GM18858 (cell line): ENCODE results near the gene MTHFSD.

Experiments used
- ATAC-seq: cut with Tn5 transposase; IDR thresholded peaks from one replicate; pipeline ENCODE4 v1.9.1; 2021; ENCODE audit not compliant: unreplicated experiment

MTHFSD gene

GRCh38 chr16:86530251-86531190 lies 24.5 kb downstream of the MTHFSD start:
- ATAC-seq = no peak

GRCh38 chr16:86529160-86529559 lies 25.9 kb downstream of the MTHFSD start:
- ATAC-seq = no peak

GRCh38 chr16:86528061-86528929 lies 26.7 kb downstream of the MTHFSD start:
- ATAC-seq = no peak

GRCh38 chr16:86527366-86527765 lies 27.7 kb downstream of the MTHFSD start:
- ATAC-seq = no peak

- ATAC-seq = no peak
These were observed 29.3 kb downstream of the MTHFSD start for GRCh38 chr16:86525696-86526095.

- no peak for ATAC-seq
These were observed 31.0 kb downstream of the MTHFSD start for GRCh38 chr16:86524029-86524428.

- ATAC-seq = no peak
These were observed 31.8 kb downstream of the MTHFSD start for GRCh38 chr16:86523166-86523740.

GRCh38 chr16:86522634-86523033 lies 32.4 kb downstream of the MTHFSD start:
- no peak for ATAC-seq

GRCh38 chr16:86521236-86522197 lies 33.5 kb downstream of the MTHFSD start:
- ATAC-seq = no peak

- ATAC-seq = no peak
These were observed 34.5 kb downstream of the MTHFSD start for GRCh38 chr16:86520317-86521210.

GRCh38 chr16:86519649-86520316 lies 35.3 kb downstream of the MTHFSD start:
- no peak for ATAC-seq

GRCh38 chr16:86519007-86519648 lies 35.9 kb downstream of the MTHFSD start:
- ATAC-seq = no peak

- no peak for ATAC-seq
These were observed 37.3 kb downstream of the MTHFSD start for GRCh38 chr16:86517652-86518258.

- no peak for ATAC-seq
These were observed 38.0 kb downstream of the MTHFSD start for GRCh38 chr16:86517033-86517432.

- no peak for ATAC-seq
These were observed 38.4 kb downstream of the MTHFSD start for GRCh38 chr16:86516623-86517003.

- ATAC-seq = no peak
These were observed 39.0 kb downstream of the MTHFSD start for GRCh38 chr16:86515777-86516622.

GRCh38 chr16:86515413-86515776 lies 39.6 kb downstream of the MTHFSD start:
- ATAC-seq = no peak
